Calu3 (cell line): ENCODE data around the gene THSD7B. TPM values are rescaled to one million over a fixed set of nuclear protein-coding genes. Genes with fewer than 3 reads are reported as not detected.

Experiments used
- BruUV-seq: library from RNA; stranded (reverse); fragments of 400-500 nt; replicated peaks from 2 replicates; lab custom pipeline; 2021; lab: Mats Ljungman, UMichigan
- CTCF ChIA-PET: fragments of 300-600 bp; sonication (Branson Sonifier 250); formaldehyde crosslinking; loops from one replicate; lab custom pipeline; 2022; ENCODE audit warnings: antibody characterized with exemption; lab: Charles Lee
- DNase-seq: peaks from one replicate; pipeline ENCODE4 v3.0.0; 2022
- H3K27ac Mint-ChIP-seq: one replicate; pipeline ENCODE4 v1.8.0; 2022; ENCODE audit warnings: mixed read lengths; ENCODE audit not compliant: unreplicated experiment
- H3K27me3 Mint-ChIP-seq: one replicate; pipeline ENCODE4 v1.8.0; 2022; ENCODE audit warnings: mixed read lengths; ENCODE audit not compliant: unreplicated experiment
- H3K36me3 Mint-ChIP-seq: one replicate; pipeline ENCODE4 v1.8.0; 2022; ENCODE audit warnings: mild to moderate bottlenecking, moderate library complexity, mixed read lengths; ENCODE audit not compliant: insufficient read depth, unreplicated experiment
- H3K4me1 Mint-ChIP-seq: one replicate; pipeline ENCODE4 v1.8.0; 2022; ENCODE audit warnings: mild to moderate bottlenecking, low read depth, mixed read lengths; ENCODE audit not compliant: unreplicated experiment
- H3K4me3 Mint-ChIP-seq: one replicate; pipeline ENCODE4 v1.8.0; 2022; ENCODE audit warnings: mild to moderate bottlenecking, low read depth, moderate library complexity, mixed read lengths; ENCODE audit not compliant: unreplicated experiment
- H3K9me3 Mint-ChIP-seq: one replicate; pipeline ENCODE4 v1.8.0; 2022; ENCODE audit warnings: low read depth, mixed read lengths; ENCODE audit not compliant: unreplicated experiment
- intact Hi-C: fragments of 100-400 bp; cut with micrococcal nuclease; formaldehyde crosslinking; loops from one replicate; pipeline ENCODE4 v1.10.0; 2022; ENCODE audit not compliant: unreplicated experiment
- total RNA-seq: library from RNA; stranded (reverse); gene quantifications from 2 replicates; pipeline ENCODE4 v1.2.3, GENCODE V29; 2022
- TF ChIP-seq, protein P1 (sequence below): fragments of 200-600 bp; IDR thresholded peaks from one replicate; pipeline ENCODE4 v1.8.0; 2022; ENCODE audit warnings: antibody characterized with exemption; ENCODE audit not compliant: unreplicated experiment

Gene THSD7B
- total RNA-seq, 1 experiment from 2014 or later = not detected

DNA sequence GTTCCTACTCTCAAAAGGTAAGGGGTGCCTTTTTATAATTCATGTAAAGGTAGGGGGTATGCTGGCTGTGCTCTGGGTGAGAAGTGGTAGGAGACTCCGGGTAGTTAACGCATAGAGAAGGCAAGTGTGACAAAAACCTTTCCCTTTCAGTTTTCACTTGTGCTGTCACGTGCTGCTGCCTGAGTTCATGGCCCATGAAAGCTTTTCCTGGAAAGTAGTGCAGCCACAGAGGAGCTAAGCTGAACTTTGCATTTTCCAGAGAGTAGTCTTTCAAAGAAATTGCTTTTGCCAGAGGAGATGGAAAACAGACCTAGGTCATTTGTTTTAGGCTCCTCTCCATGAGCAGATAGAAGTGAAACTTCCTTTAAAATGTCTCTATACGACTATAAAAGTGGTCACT, 44.7 kb downstream of the THSD7B start:
- BruUV-seq = no TSS peak
- H3K27ac Mint-ChIP-seq = no peak overlapping the region
- TF ChIP-seq, protein P1, sequence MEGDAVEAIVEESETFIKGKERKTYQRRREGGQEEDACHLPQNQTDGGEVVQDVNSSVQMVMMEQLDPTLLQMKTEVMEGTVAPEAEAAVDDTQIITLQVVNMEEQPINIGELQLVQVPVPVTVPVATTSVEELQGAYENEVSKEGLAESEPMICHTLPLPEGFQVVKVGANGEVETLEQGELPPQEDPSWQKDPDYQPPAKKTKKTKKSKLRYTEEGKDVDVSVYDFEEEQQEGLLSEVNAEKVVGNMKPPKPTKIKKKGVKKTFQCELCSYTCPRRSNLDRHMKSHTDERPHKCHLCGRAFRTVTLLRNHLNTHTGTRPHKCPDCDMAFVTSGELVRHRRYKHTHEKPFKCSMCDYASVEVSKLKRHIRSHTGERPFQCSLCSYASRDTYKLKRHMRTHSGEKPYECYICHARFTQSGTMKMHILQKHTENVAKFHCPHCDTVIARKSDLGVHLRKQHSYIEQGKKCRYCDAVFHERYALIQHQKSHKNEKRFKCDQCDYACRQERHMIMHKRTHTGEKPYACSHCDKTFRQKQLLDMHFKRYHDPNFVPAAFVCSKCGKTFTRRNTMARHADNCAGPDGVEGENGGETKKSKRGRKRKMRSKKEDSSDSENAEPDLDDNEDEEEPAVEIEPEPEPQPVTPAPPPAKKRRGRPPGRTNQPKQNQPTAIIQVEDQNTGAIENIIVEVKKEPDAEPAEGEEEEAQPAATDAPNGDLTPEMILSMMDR = no peak
- no peak for DNase-seq
- H3K27me3 Mint-ChIP-seq = no peaks in the 10 kb centered on the region
- H3K4me1 Mint-ChIP-seq = no peaks in the 10 kb centered on the region
- no peaks in the 10 kb centered on the region for H3K36me3 Mint-ChIP-seq
- intact Hi-C loops = no loop called here
- H3K4me3 Mint-ChIP-seq = no peak overlapping the region
- peaks cover 17% of the 10 kb centered on the region for H3K9me3 Mint-ChIP-seq
- CTCF ChIA-PET = no interaction called here

DNA sequence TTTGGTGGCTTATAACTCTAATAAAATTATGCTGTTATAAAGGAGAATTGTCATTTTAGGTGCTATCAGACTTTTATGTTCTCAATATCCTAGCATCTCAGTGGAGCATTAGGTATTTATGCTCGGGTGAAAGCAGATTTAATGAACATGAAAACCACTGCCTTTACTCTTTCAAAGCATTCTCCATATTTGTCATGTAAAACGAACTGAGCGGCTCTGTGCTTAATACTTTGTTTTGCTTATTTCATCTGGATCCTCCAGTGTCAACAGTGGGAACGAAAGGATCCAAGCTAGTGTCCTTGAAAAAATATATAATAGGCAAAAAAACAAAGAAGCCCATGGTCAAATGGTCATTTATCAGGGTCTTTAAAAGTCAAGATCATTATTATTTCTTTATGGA, 53.5 kb downstream of the THSD7B start:
- Mint-ChIP-seq H3K36me3 (no peaks in the 10 kb centered on the region), H3K27ac (no peak overlapping the region), H3K4me3 (no peak overlapping the region), H3K9me3 (peaks cover 5% of the 10 kb centered on the region), H3K4me1 (no peaks in the 10 kb centered on the region), H3K27me3 (no peaks in the 10 kb centered on the region)
- BruUV-seq = no TSS peak
- CTCF ChIA-PET = no interaction called here
- intact Hi-C loops = no loop called here
- TF ChIP-seq, protein P1 = no peak
- DNase-seq = no peak

DNA sequence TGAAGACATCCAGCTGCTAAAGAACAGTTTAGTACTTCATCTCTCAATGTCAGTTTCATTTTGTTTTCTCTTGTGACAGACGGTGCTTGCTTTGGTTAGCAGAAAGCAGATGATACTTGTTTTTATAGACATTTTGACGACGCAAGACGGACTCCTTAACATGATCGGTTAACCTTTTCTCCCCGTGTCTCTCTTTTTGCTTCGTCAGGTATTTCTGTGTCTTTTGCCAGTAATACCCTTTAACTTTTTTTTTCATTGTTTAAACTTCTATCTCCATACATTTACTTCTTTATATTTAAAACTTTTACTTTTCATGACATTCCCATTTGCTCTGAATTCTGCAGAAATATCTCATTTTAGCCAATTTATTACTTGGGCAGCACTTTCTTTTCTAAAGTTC, 57.9 kb downstream of the THSD7B start:
- TF ChIP-seq, protein P1 = no peak
- Mint-ChIP-seq H3K4me3 (no peak overlapping the region), H3K9me3 (peaks cover 5% of the 10 kb centered on the region), H3K27me3 (no peaks in the 10 kb centered on the region), H3K36me3 (no peaks in the 10 kb centered on the region), H3K27ac (no peak overlapping the region), H3K4me1 (no peaks in the 10 kb centered on the region)
- DNase-seq = no peak
- BruUV-seq = no TSS peak
- CTCF ChIA-PET = no interaction called here
- intact Hi-C loops = no loop called here

DNA sequence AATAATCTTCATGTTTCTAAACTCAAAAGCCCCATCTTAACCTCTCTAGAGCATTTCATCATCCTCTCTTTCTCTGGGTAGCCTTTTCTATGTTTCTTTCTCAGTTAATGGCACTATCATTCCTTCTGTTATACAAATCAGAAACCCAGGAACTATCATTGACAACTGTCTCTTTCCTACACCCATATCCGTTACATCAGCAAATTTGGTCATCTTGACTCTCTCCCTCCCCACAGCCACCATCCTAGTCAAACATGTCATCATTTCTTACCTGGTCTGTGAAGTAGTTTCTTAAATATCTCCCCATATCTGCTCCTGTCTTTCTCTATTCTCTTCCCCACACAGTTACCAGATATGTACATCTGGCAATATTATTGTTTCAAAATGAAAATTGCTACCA, 62.8 kb downstream of the THSD7B start:
- DNase-seq = no peak
- Mint-ChIP-seq H3K27ac (no peak overlapping the region), H3K27me3 (no peaks in the 10 kb centered on the region), H3K4me3 (no peak overlapping the region), H3K4me1 (no peaks in the 10 kb centered on the region), H3K9me3 (peaks cover 2% of the 10 kb centered on the region), H3K36me3 (no peaks in the 10 kb centered on the region)
- CTCF ChIA-PET = no interaction called here
- BruUV-seq = no TSS peak
- TF ChIP-seq, protein P1 = no peak
- intact Hi-C loops = no loop called here
